ENCODE data around the gene CELSR2.

CELSR2 gene

DNA sequence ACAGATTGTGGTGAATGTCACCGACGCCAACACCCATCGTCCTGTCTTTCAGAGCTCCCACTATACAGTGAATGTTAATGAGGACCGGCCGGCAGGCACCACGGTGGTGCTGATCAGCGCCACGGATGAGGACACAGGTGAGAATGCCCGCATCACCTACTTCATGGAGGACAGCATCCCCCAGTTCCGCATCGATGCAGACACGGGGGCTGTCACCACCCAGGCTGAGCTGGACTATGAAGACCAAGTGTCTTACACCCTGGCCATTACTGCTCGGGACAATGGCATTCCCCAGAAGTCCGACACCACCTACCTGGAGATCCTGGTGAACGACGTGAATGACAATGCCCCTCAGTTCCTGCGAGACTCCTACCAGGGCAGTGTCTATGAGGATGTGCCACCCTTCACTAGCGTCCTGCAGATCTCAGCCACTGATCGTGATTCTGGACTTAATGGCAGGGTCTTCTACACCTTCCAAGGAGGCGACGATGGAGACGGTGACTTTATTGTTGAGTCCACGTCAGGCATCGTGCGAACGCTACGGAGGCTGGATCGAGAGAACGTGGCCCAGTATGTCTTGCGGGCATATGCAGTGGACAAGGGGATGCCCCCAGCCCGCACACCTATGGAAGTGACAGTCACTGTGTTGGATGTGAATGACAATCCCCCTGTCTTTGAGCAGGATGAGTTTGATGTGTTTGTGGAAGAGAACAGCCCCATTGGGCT is 3.0 kb downstream of the CELSR2 start:
- no peak for DNase-seq (ENCODE audit: low read depth in 2 of 2)

DNA sequence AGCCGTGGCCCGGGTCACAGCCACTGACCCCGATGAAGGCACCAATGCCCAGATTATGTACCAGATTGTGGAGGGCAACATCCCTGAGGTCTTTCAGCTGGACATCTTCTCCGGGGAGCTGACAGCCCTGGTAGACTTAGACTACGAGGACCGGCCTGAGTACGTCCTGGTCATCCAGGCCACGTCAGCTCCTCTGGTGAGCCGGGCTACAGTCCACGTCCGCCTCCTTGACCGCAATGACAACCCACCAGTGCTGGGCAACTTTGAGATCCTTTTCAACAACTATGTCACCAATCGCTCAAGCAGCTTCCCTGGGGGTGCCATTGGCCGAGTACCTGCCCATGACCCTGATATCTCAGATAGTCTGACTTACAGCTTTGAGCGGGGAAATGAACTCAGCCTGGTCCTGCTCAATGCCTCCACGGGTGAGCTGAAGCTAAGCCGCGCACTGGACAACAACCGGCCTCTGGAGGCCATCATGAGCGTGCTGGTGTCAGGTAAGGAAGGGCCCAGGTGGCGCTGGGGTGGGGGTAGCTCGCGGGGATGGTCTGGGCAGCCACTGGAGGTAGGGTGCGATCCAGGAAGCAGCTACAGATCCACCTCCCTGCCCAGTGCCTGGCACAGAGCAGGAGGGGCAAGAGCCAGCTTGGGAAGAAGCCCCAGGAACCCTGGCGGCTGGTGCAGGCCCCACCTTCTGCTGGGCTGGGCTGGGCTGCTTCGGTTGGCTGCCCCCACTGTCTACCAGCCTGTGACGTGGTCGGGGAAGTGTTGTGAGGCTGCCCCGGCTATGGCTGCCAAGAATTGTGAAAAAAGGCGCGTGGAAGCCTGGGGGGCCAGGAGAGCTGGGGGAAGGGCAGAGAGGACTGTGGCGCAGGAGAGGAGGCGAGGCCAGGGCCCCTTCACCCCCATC is 3.8 kb downstream of the CELSR2 start:
- no peak for DNase-seq (ENCODE audit: low read depth in 2 of 2)

- no peak for DNase-seq (ENCODE audit: low read depth in 2 of 2)
Observed at GRCh38 chr1:109253803-109254620, 4.7 kb downstream of the CELSR2 start.

DNA sequence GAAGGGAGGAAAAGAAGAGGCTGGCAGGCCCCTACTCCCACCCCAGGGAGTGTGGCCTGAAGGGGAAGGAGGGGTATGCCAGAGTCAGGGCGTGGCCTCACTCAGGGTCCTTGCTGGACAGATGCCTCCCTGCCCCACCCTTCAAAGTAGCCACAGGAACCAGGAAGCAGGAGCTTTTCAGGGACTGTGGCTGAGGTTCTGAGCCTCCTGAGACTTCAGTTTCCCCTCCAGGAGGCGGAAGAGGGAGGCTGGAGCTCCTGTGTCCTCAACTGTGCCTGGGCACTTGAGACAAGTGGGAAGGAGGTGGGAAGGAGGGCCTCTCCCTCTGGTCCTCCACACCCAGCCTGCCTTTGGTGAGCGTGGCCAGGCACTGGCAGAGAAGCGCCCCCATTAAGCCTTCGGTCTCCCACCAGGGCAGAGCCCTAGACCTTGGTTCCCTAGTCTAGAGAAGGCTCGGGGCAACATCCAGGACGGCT is 5.3 kb downstream of the CELSR2 start:
- no peak for DNase-seq (ENCODE audit: low read depth in 2 of 2)

DNA sequence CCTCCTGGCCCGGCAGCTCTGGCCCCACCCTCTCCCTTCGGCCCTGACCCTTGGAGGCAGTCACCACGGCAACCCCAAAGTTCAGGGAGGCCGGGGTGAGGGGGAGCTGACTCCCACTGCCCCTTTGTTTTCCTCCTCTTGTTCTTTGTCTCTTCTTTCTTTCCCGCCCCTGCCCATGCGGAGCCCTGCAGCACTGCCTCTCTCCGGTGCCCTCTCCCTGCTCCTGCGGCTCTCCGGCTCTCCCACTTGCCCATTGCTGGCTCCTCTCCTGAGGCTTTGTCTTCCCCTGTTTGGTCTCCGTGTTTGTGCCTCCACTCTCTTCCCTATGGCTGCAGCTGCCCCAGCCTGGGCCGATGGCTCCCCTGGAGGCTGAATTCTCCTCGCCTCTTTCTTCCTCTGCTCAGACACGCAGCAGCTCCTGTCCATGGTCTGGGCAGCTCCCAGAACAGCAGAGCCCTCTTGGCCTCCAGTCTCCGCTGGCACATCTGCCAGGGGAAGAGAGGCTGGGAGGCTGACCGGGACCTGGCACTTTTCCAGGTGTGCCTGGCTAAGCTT is 5.8 kb downstream of the CELSR2 start:
- DNase-seq (ENCODE audit: low read depth in 2 of 2): no peak

GRCh38 chr1:109255678-109256077 is 6.3 kb downstream of the CELSR2 start:
- DNase-seq (ENCODE audit: low read depth in 2 of 2): no peak

DNA sequence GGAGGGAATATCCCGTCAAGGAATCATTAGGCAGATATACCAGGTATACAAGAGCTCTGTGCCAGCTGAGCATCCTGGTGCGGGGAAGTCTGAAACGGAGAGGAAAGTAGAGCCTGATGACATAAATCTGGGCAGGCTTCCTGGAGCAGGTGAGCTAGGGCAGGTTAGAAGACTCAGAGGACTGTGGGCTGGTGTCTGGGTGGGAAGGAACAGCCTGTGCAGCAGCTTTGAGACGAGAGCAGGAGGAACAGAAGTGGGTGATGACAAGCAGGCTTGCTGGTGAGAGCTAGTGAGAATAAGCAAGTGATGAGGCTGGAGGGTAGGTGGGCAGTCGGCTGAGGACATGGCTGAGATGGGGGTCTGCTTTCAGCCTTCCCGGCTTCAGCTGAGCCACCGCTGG is 6.7 kb downstream of the CELSR2 start:
- DNase-seq (ENCODE audit: low read depth in 2 of 2): no peak

DNA sequence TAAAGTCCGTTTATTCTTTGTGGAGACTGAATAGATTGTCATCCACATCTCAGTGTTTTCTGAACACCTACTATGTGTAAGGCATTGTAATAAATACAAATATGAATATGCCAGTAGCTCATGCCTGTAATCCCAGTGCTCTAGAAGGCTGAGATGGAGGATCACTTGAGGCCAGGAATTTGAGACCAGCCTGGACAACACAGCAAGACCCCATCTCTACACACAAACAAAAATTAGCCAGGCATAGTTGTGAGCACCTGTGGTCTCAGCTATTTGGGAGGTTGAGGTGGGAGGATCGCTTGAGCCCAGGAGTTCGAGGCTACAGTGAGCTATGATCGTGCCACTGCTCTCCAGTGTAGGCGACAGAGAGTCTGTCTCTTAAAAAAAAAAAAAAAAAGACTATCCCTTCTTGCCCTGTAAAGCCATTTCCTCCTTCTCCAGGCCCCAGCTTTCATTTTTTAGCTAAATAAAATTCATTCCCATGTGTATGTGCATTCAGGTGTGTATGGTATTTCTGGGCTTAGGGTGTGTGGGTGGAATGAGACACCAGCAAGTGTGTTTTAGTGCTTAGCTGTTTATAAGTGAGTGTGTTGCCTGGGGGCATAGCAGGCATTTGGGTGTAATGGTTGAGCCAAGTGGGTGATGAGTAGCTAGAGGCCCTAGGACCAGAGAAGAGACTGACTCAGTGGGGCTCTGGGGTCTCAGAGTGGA is 7.8 kb downstream of the CELSR2 start:
- no peak for DNase-seq (ENCODE audit: low read depth in 2 of 2)

DNA sequence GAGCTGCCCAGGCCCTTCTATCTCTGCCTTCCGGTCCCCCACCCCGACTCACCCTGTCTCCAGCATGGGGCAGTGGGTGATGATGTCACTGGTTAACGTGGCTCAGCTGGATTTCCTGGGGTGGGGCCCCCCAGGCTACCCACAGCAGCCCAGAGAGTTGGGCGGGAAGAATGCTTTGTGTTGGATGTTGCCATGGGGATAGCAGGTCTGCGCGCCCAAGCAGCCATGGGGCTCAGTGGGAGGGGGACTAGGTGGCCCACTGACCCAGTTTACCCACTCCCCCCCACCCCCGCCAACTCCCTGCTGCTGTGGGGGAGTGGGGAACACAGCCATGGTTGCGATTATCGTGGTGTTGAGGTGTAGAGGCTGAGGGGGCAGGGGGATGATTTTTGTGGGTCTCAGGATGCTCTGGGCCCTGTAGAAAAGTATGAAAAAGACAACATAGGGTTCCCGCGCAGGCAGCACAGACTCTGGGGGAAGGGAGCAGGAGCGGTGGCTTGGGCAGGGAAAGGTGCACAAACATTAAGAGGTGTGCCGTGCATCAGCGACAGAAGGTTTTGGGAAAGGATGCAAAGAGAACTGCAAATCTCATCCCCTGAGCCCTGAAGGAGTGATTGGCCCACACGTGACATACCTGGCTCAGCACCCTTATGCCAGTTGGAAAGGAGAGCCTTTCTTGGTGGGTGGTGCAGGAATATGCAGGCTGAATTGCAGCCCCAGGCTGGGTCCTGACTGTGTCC is 8.5 kb downstream of the CELSR2 start:
- DNase-seq (ENCODE audit: low read depth in 2 of 2): no peak

GRCh38 chr1:109258481-109259466 is 9.4 kb downstream of the CELSR2 start:
- DNase-seq (ENCODE audit: low read depth in 2 of 2): no peak

DNA sequence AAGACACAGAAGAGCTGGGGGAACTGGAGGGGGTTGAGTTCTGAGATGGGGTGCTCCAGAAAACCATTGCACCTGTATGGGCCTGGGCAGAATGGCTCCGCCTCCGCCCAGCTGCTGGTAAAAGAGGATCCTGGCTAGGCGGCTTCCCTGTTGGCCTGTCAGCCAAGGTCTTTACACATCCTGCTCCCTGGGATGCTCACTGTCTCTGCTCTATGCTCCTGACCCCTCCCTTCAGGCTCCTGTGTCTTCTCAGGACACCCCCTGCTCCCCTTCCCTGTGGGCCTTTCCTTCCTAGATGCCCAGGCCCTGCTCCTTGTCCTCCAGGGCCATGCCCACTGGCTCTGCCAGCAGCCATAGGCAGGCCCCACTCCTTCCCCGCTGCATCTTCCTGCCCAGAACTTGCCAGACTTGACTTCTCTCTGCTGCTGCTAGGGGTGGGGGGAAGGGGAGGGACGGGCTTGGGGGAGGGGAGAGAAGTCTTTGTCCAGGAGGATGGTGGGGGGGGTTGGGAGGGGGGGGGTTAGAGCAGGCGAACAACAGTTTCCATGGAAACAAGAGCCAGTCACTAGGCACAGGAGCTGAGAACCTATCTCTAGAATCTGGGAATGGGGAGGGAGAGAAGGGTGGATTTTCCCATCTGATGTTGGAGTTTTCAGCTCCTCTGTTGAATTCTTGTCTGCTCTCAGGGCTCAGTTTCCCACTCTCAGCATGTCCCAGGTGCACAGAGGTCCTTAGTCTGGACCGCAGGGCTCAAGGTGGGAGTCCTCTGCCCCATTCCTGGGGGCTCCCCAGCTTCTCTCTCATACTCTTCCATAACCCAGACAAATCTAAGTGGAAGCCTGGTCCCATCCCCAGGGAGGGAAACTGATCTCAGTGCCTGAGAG is 10.6 kb downstream of the CELSR2 start:
- no peak for DNase-seq (ENCODE audit: low read depth in 2 of 2)

DNA sequence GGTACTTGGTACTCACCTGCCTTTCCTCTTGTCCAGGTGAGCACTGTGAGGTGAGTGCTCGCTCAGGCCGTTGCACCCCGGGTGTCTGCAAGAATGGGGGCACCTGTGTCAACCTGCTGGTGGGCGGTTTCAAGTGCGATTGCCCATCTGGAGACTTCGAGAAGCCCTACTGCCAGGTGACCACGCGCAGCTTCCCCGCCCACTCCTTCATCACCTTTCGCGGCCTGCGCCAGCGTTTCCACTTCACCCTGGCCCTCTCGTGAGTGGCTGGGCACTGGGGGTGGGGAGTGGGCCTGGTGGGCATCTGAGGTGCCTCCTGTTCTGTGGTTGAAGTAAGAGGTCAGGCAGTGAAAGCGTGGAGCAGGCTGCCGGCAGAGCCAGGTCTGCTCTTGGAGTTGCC is 11.7 kb downstream of the CELSR2 start:
- DNase-seq (ENCODE audit: low read depth in 2 of 2): no peak

- DNase-seq (ENCODE audit: low read depth in 2 of 2): no peak
Observed at GRCh38 chr1:109261578-109261977, 12.2 kb downstream of the CELSR2 start.

DNA sequence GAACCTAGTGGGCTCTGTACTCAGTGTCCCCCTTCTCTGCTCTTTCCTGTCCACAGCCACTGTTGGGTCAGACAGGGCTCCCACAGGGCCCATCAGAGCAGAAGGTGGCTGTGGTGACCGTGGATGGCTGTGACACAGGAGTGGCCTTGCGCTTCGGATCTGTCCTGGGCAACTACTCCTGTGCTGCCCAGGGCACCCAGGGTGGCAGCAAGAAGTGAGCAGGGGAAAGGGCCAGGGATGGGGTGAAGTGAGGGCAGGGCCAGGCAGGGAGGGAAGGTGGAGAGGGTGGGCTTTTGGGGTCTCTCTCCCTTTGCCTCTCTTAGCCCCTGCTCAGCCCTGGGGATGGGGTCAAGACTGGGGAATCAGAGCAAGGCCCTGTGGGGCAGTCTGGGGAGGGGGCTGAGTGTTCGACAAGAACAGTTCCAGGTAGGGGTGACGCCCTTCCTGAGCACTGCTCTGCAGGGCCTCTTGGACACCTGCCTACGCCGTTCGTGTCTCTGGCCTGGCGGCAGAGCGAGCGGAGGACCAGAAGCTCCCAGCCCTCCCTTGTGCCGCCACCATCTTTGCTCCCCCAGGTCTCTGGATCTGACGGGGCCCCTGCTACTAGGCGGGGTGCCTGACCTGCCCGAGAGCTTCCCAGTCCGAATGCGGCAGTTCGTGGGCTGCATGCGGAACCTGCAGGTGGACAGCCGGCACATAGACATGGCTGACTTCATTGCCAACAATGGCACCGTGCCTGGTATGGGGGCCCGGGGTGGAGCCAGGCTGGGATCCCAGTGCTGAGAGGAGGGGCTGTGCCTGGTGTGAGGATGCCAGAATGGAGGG is 13.1 kb downstream of the CELSR2 start:
- no peak for DNase-seq (ENCODE audit: low read depth in 2 of 2)

DNA sequence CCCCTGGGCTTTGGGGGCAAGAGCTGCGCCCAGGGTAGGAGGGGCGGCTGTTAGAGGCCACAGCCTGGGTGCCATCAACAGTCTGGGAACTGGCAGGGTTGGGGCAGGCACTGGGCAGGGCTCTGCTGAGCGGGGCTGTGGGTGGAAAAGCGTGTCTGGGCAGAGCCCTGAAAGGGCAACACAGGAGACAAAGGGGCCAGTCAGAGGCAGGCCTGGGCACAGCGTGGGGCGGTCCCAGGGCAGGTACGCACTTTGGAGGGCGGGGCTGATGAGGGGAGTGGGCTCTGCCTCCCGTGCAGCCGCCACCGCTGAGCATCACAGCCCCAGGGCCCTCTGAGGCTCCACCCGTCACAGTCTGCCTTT is 13.9 kb downstream of the CELSR2 start:
- DNase-seq (ENCODE audit: low read depth in 2 of 2): no peak

DNA sequence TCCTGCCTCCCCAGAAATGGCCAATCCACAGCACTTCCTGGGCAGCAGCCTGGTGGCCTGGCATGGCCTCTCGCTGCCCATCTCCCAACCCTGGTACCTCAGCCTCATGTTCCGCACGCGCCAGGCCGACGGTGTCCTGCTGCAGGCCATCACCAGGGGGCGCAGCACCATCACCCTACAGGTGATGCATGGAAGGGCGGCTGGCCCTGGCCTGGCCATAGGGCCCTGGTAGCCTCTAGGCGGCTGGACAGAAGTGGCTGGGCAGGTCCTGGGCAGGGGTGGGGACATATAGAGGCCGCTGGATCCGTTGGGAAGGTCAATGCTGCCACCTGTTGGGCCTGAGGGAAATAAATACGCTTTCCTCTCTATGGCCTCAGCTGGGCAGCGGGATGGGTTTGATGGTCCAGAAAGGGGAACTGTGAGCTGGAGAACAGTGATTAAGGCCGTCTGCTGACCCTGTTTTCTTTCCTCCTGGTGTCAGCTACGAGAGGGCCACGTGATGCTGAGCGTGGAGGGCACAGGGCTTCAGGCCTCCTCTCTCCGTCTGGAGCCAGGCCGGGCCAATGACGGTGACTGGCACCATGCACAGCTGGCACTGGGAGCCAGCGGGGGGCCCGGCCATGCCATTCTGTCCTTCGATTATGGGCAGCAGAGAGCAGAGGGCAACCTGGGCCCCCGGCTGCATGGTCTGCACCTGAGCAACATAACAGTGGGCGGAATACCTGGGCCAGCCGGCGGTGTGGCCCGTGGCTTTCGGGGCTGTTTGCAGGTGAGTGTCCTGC is 14.4 kb downstream of the CELSR2 start:
- DNase-seq (ENCODE audit: low read depth in 2 of 2): no peak

GRCh38 chr1:109264379-109264755 is 15.0 kb downstream of the CELSR2 start:
- DNase-seq (ENCODE audit: low read depth in 2 of 2): no peak

All from fibroblast of skin of left biceps (primary cell).